GM19438 (cell line): Measurements from ENCODE around the gene NPM3.

Experiments used
- ATAC-seq: cut with Tn5 transposase; IDR thresholded peaks from one replicate; pipeline ENCODE4 v1.9.1; 2021; ENCODE audit warnings: low read depth; ENCODE audit not compliant: unreplicated experiment

The NPM3 gene

DNA sequence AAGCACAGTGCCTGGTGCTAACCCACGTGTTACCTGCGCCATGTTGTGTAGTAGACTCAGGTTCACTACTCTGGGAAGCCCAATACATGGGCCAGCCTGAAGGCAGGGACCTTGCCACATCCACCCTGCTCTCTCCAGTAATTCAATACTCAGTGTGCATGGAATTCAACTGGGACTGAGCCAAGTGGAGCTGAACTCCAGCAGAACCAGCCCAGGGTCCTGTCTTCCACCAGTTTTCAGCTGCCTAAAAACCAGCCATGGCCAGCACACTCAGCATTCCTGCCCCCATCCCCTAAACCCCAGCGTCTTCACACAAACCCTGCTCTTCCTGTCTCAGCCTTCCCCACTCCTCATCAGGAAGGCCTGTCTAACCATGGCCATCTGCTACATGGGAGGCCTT is 22.7 kb downstream of the NPM3 start:
- ATAC-seq: no peak

DNA sequence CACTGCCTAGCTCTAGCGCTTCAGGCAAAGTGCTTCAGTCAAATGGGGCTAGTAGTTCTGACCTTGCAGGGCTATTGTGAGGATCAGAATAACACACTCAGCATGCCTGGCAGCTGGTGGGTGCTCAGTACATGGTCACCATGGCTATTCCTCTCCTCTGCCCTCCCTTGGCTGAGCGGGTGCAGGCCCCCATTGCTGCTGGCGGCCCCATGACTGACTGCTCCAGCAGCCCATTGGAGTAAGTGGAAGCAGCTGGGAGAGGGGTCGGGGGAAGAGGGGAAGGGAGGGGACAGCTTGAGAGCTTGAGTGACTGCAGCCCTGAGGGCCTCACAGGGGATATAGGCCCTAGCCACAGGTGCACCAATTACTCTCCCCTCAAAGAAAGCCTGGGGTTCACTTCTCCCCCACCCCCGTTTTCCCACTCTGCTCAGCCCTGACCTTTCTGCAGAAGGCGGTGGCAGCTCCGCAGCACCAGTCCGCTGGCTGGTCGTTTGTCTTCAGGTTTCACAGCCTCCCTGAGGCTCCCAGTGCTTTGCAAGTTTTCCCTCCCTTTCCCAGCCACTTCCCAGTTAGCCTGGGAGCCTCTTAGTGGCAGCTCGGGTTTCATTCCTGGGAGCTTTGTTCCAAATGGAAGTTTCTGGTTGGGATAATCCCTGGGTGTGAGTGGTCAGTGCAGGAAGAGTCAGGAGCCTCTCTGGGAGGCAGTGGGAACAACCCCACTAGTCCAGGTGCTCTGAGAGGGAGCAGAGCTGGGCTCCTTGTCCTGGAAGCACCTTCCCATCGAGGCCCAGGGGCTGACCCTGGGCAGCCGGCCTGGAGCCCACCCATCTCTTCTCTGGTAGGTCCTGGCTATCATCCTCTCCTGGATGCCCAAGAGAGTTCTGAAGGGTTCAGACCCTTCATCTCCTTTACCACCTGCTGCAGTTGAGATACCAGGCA is 23.7 kb downstream of the NPM3 start:
- no peak for ATAC-seq

DNA sequence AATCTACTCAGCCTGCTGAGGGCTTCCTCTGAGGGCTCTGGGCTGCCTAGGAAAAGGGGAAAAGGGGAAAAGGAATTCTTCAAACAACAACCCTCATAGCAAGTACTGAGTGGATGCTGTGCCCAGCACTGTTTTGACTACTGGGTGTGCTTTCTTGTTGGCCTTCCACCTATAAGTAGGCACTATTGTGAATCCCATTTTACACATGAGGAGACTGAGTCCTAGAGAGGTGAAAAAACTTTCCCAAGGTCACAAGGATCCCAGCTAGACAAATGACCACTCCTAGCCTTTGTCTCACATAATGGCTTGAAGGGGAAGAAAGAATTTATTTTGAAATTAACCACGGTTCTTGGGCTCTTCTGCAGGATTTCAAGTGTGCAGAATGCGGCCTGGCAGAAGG is 24.4 kb downstream of the NPM3 start:
- no peak for ATAC-seq

DNA sequence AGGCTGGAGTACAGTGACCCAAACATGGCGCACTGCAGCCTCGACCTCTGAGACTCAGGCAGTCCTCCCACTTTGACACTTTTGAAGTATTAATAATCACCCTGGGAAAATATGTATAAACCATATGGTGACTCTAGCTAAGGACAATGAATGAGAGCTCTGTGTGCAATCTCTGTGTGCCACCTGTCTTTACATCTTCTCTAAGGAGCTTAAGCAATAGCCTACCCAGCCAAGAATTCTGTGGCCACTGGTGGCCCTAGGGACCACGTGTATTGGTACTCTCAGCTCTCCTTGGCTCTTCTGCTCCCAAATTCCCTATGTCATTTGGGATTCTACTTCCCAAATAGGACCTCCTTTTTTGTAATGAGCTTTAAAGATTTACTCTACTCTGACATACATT is 31.0 kb downstream of the NPM3 start:
- ATAC-seq: no peak

DNA sequence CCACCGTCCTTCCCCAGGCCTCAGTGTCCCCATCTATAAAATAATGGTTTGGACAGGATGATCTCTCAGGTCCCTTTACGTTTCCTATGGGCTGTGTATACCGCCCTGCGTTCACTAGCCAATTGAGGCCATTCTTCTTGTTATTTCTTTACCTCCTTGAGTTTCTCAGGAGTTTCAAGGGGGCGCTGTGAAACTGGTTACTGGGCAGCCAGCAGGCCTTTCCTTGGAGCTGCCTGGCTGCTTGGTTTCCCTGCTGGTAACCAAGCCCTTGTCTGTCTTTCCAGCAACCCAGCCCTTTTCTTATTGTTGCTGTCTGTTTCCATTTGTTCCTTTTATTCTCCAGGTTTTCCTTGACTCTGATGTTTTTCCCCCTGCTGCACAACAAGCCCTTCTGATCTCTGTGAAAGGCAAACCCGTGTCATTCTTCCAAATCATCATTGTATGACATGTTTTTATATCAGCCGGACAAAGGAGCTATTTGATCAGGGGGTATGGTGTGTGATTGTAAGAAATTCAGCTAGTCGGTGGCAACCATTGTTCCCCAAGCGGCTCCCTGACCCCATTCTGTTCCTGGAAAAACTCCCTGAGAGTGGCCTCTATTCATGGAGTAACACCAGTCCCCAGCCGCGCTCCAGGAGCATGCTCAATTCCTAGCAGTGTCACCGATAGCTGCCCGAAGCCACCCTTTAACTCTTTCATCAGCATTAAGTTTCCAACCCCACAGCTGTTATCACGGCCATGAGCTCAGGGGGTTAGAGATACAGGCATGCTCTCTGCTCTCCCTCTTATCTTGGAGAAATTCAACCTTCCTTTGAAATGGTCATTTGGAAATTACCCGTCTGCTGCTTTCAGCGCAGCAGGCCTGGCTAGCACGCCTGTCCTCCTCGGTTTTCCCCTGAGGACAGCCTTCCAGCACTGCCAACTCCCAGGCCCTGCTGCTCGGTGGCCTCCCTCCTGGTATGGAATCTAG is 33.9 kb downstream of the NPM3 start:
- ATAC-seq: no peak

DNA sequence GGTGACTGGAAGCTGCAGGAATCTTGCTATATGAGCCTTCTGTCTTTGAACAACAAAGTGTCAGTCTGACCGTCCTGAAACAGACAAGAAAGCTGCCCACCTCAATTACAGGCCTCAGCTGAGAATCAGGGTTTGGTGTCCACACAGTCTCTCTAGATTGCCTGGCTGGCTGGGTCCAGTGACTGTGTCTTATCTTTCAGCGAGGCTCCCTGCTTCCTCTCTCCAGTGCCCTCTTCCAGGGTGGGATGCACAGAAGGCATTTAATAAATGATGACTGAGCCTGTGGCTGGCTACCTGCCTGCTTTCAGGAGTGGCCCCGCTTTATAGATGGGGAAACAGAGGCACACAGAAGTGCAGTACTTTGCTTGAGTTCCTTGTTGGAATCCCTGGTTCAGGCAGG is 34.8 kb downstream of the NPM3 start:
- ATAC-seq: no peak

DNA sequence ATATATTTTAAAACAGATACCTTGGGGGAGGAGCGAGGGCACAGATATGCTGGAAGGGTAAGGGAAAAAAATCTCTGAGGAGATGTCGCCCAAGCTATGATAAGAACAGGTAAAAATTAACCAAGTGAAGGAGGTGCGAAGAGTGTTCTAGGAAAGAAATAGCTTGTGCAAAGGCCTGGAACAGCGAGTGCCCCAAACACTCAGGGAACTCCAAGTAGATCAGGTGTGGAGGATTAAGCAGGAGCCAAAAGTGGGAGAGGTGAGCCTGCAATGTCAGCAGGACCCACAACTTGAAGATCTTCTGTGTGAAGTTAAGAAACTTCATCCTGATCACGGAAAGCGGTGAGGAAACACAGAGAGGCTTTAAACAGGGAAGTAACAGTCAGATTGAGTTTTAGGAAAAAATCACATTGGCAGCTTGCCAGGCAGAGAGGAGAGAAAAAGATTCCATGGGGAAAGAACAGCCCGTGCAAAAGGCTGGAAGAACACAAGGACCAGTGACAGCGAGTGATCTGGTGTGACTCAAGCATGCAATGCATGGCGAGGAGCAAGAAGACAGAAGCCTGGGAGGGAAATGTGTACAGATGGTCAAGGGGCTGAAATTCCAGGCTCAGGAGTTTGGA is 38.1 kb downstream of the NPM3 start:
- no peak for ATAC-seq

DNA sequence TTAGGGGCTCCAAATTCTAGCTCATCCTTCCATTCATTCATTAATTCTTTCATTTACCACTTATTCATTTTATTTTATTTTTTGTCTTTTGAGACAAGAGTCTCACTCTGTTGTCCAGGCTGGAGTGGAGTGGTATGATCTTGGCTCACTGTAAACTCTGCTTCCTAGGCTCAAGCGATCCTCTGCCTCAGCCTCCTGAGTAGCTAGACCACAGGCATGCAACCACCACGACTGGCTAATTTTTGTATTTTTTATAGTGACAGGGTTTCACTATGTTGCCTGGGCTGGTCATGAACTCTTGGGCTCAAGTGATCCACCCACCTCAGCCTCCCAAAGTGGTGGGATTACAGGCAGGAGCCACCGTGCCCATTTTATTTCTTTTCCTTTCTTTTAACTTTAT is 39.0 kb downstream of the NPM3 start:
- ATAC-seq: no peak

DNA sequence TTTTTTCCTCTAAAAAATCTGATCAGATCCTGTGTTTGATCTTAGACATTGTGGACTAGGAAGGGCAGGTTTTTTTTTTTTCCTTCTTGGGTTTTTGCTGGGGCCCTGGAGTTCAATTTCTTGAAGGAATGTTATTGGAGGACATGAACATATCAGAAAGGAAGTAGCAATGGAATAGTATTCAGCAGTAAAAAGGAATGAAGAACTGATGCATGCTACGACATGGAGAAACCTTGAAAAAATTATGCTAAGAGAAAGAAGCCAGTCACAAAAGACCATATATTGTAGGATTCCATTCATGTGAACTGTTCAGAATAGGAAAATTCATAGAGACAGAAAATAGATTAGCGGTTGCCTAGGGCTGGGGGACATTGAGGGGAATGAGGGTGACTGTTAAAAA is 41.3 kb downstream of the NPM3 start:
- no peak for ATAC-seq

DNA sequence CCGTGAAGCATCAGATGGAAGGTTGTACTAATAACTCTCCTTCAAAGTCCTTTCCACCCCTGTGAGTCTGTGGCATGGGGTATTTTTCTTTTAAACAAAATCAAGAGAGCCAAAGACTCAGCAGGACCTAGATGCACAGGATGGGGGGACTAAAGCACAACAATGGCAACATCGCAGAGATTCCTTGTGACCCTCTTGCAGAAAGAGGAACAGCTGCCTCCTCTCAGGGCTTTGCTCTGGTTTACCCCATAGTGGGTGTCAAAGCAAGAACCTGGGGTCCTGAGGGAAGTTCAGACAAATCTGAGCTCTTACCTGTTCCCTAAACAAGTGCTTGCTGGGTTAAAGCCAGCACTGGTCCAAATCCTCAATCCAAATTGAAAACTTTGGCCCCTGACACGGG is 46.6 kb downstream of the NPM3 start:
- no peak for ATAC-seq

DNA sequence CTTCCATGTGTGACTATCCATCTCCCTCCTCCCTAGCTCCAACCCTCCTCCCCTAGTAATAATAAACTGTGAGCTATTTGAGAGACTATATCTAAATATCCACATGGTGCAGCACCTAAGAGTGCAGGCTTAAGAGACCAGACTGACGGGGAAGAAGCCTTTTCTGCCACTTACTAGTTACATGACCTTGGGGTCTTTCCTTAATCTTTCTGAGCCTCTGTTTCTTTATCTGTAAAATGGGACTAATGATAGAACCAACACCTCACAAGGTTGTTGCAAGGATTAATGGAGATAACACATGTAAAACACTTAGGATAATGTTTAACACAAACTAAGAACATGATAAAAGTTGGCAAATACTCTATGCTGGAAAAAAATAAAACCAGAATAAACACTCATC is 51.1 kb downstream of the NPM3 start:
- no peak for ATAC-seq
